GM18951 (cell line): Measurements from ENCODE around the gene ANO9.
"Not testable (repeated sequence)": the region's sequence is repeated elsewhere in the genome, so short reads cannot be mapped to it uniquely, and the experiment has no call there.

Experiments used
- POLR2A ChIP-seq: IDR thresholded peaks from 4 replicates; pipeline ENCODE4 v1.6.1; 2011; ENCODE audit warnings: mild to moderate bottlenecking; ENCODE audit not compliant: insufficient read length, insufficient read depth; ENCODE audit errors: extremely low read depth
- in situ Hi-C: fragments of 300-500 bp; cut with MboI; formaldehyde crosslinking; loops from one replicate; pipeline ENCODE4 v1.12.0; 2022; ENCODE audit warnings: low sequenced_read_pairs, mixed read lengths, inconsistent platforms; ENCODE audit not compliant: unreplicated experiment

Gene ANO9

GRCh38 chr11:429391-429790, 12.4 kb downstream of the ANO9 start:
- TF ChIP-seq POLR2A = no peak
- in situ Hi-C loops = no loop called here

- no peak for TF ChIP-seq POLR2A
- in situ Hi-C loops = no loop called here
These were observed 13.5 kb downstream of the ANO9 start for GRCh38 chr11:428295-428694.

GRCh38 chr11:426851-427250, 15.0 kb downstream of the ANO9 start:
- in situ Hi-C loops = no loop called here
- no peak for TF ChIP-seq POLR2A

- TF ChIP-seq POLR2A = no peak
- in situ Hi-C loops = no loop called here
These were observed 16.5 kb downstream of the ANO9 start for GRCh38 chr11:425301-425700.

- in situ Hi-C loops = not testable (repeated sequence)
These were observed 17.0 kb downstream of the ANO9 start for GRCh38 chr11:424766-425165.

- no peak for TF ChIP-seq POLR2A
- in situ Hi-C loops = no loop called here
These were observed 17.6 kb downstream of the ANO9 start for GRCh38 chr11:424232-424631.

- in situ Hi-C loops = no loop called here
- TF ChIP-seq POLR2A = no peak
These were observed 19.6 kb downstream of the ANO9 start for GRCh38 chr11:422249-422656.

- TF ChIP-seq POLR2A = no peak
- in situ Hi-C loops = no loop called here
These were observed 20.9 kb downstream of the ANO9 start for GRCh38 chr11:420911-421321.

- in situ Hi-C loops = no loop called here
- TF ChIP-seq POLR2A = no peak
These were observed 21.5 kb downstream of the ANO9 start for GRCh38 chr11:420054-420910.

- in situ Hi-C loops = no loop called here
These were observed 22.4 kb downstream of the ANO9 start for GRCh38 chr11:419248-420005.

GRCh38 chr11:418343-419247, 23.2 kb downstream of the ANO9 start:
- in situ Hi-C loops = no loop called here
- no peak for TF ChIP-seq POLR2A

More at GRCh38 chr11:419248-420005, 22.4 kb downstream of the ANO9 start:
- no peak for TF ChIP-seq POLR2A

- no peak for TF ChIP-seq POLR2A
- in situ Hi-C loops = no loop called here
These were observed 24.0 kb downstream of the ANO9 start for GRCh38 chr11:417652-418342.

GRCh38 chr11:416757-417621, 24.8 kb downstream of the ANO9 start:
- in situ Hi-C loops = no loop called here

More at GRCh38 chr11:416757-417621, 24.8 kb downstream of the ANO9 start:
- TF ChIP-seq POLR2A = no peak
